Central memory CD8-positive, alpha-beta T cell (primary cell): ENCODE measurements around the gene DNAJC1.
A peak's percentile ranks its signal among the peaks of the same experiment; 100 is the strongest.

Source experiments
- ATAC-seq: fragments of 150-1000 bp; cut with Tn5 transposase; replicated peaks from 2 replicates; pipeline ENCODE4 v1.10.0; 2022; ENCODE audit warnings: mild to moderate bottlenecking, moderate FRiP score, moderate number of reproducible peaks; ENCODE audit not compliant: poor library complexity, severe bottlenecking; ENCODE audit errors: extremely low read depth
- DNase-seq, 2 donors: peaks; one replicate each; pipeline ENCODE4 v3.0.0; 2021; ENCODE audit warnings: low spot score in 2 of 2
- H3K27ac Mint-ChIP-seq: one replicate; pipeline ENCODE4 v1.8.0; 2022; ENCODE audit warnings: low read depth, mild to moderate bottlenecking, moderate library complexity, mixed read lengths
- H3K27me3 Mint-ChIP-seq: one replicate; pipeline ENCODE4 v1.8.0; 2022; ENCODE audit warnings: mixed read lengths
- H3K36me3 Mint-ChIP-seq: one replicate; pipeline ENCODE4 v1.8.0; 2022; ENCODE audit warnings: mild to moderate bottlenecking, moderate library complexity, mixed read lengths; ENCODE audit not compliant: insufficient read depth
- H3K4me1 Mint-ChIP-seq: one replicate; pipeline ENCODE4 v1.8.0; 2022; ENCODE audit warnings: mixed read lengths
- H3K4me3 Mint-ChIP-seq: one replicate; pipeline ENCODE4 v1.8.0; 2022; ENCODE audit warnings: mild to moderate bottlenecking, moderate library complexity, mixed read lengths
- H3K9me3 Mint-ChIP-seq: one replicate; pipeline ENCODE4 v1.8.0; 2022; ENCODE audit warnings: mixed read lengths

Gene DNAJC1

GRCh38 chr10:21995557-21995956 lies 8.0 kb downstream of the DNAJC1 start:
- no peaks in the 10 kb centered on the region for H3K9me3 Mint-ChIP-seq
- DNase-seq (no peak), ATAC-seq (no peak)
- H3K4me3 Mint-ChIP-seq: no peak overlapping the region
- H3K27ac Mint-ChIP-seq: no peak overlapping the region
- no peaks in the 10 kb centered on the region for H3K27me3 Mint-ChIP-seq
- H3K4me1 Mint-ChIP-seq: peaks cover 49% of the 10 kb centered on the region
- H3K36me3 Mint-ChIP-seq: no peaks in the 10 kb centered on the region

DNA sequence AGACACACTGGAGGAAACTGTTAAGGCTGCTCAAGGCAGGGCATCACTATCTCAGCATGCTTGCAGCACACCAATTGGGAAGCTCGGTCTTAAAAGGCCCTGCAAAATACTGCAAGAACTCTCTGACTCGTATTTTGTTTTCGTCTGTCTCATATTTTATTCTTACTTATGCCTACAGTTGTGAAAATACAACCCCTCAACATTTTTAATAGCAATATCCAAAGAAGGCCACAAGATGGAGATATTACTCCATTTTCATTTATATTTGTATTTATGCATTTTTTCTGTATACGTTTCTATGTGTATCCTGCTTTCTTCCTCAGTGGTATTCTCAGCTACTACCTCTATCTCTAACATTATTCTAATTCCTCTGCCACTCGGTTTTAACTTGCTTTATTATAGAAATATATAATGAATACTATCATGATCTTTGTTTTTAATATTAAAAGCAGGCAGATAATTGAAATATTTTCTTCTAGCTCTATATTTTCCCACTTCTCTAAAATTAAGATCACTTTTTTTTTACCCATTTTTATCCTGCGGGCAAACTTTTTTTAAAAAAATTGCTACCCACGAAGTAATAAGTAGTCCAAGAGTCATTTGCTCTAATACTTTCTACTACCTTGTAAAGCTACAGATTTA lies 10.0 kb downstream of the DNAJC1 start:
- H3K4me1 Mint-ChIP-seq: peaks cover 42% of the 10 kb centered on the region
- DNase-seq (no peak), ATAC-seq (no peak)
- no peak overlapping the region for H3K27ac Mint-ChIP-seq
- no peaks in the 10 kb centered on the region for H3K9me3 Mint-ChIP-seq
- H3K4me3 Mint-ChIP-seq: no peak overlapping the region
- no peaks in the 10 kb centered on the region for H3K27me3 Mint-ChIP-seq
- H3K36me3 Mint-ChIP-seq: no peaks in the 10 kb centered on the region

DNA sequence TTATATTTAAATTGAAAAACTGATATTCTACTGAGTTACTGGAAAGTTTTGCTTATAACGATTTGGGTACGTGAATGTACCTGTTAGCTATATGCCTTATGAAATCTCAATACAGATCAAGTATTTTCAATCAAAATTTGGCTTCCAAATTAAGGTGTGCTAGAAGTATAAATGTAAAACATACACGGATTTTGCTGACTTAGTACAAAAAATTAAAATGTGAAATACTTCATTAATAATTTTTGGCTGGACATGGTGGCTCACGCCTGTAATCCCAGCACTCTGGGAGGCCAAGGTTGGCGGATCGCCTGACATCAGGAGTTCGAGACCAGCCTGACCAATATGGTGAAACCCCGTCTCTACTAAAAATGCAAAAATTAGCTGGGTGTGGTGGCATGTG lies 11.7 kb downstream of the DNAJC1 start:
- Mint-ChIP-seq H3K36me3 (no peaks in the 10 kb centered on the region), H3K27me3 (no peaks in the 10 kb centered on the region), H3K4me1 (peaks cover 34% of the 10 kb centered on the region), H3K27ac (no peak overlapping the region), H3K4me3 (no peak overlapping the region), H3K9me3 (no peaks in the 10 kb centered on the region)
- DNase-seq: no peak
- ATAC-seq: no peak

GRCh38 chr10:21990449-21990848 lies 13.1 kb downstream of the DNAJC1 start:
- no peak overlapping the region for H3K4me3 Mint-ChIP-seq
- H3K9me3 Mint-ChIP-seq: no peaks in the 10 kb centered on the region
- H3K27ac Mint-ChIP-seq: no peak overlapping the region
- H3K4me1 Mint-ChIP-seq: peaks cover 32% of the 10 kb centered on the region
- ATAC-seq: no peak
- no peaks in the 10 kb centered on the region for H3K36me3 Mint-ChIP-seq
- H3K27me3 Mint-ChIP-seq: no peaks in the 10 kb centered on the region
- no peak for DNase-seq

- ATAC-seq (peak; percentile 80), DNase-seq (no peak)
- Mint-ChIP-seq H3K27ac (peak overlapping the region; percentile 36), H3K9me3 (no peaks in the 10 kb centered on the region), H3K27me3 (no peaks in the 10 kb centered on the region), H3K36me3 (peaks cover 2% of the 10 kb centered on the region), H3K4me1 (peaks cover 35% of the 10 kb centered on the region), H3K4me3 (no peak overlapping the region)
Observed at GRCh38 chr10:21989453-21990154, 13.9 kb downstream of the DNAJC1 start.

GRCh38 chr10:21985541-21985940 lies 18.0 kb downstream of the DNAJC1 start:
- no peaks in the 10 kb centered on the region for H3K9me3 Mint-ChIP-seq
- H3K36me3 Mint-ChIP-seq: peaks cover 7% of the 10 kb centered on the region
- H3K27ac Mint-ChIP-seq: peak overlapping the region; percentile 44
- no peaks in the 10 kb centered on the region for H3K27me3 Mint-ChIP-seq
- DNase-seq (no peak), ATAC-seq (no peak)
- H3K4me1 Mint-ChIP-seq: peaks cover 46% of the 10 kb centered on the region
- H3K4me3 Mint-ChIP-seq: no peak overlapping the region

DNA sequence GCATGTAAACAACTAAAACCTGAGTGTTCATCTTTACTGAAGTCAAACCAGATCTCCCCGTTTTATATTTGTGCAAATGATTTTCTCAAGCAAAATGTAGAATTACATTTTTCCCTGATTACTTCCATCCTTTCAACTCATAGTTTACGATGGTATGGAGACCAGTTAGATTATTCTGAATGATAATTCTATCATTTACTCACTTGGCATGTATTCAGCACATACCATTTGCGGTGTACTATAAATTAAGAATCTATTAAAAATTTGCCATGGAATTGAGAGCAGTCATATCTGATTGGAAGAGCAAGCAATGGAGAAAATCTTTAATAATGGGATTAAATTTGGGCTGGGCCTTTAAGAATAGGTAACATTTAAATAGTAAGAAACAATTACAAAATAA lies 22.4 kb downstream of the DNAJC1 start:
- peaks cover 64% of the 10 kb centered on the region for H3K4me1 Mint-ChIP-seq

GRCh38 chr10:21980691-21981090 lies 22.8 kb downstream of the DNAJC1 start:
- Mint-ChIP-seq H3K27me3 (no peaks in the 10 kb centered on the region), H3K36me3 (peaks cover 7% of the 10 kb centered on the region), H3K4me3 (no peak overlapping the region), H3K27ac (no peak overlapping the region), H3K9me3 (no peaks in the 10 kb centered on the region), H3K4me1 (peaks cover 66% of the 10 kb centered on the region)
- DNase-seq (no peak), ATAC-seq (no peak)

More for the DNA sequence above, 22.4 kb downstream of the DNAJC1 start:
- no peaks in the 10 kb centered on the region for H3K9me3 Mint-ChIP-seq
- H3K27ac Mint-ChIP-seq: no peak overlapping the region
- ATAC-seq (no peak), DNase-seq (no peak)
- peaks cover 7% of the 10 kb centered on the region for H3K36me3 Mint-ChIP-seq
- no peaks in the 10 kb centered on the region for H3K27me3 Mint-ChIP-seq
- no peak overlapping the region for H3K4me3 Mint-ChIP-seq

DNA sequence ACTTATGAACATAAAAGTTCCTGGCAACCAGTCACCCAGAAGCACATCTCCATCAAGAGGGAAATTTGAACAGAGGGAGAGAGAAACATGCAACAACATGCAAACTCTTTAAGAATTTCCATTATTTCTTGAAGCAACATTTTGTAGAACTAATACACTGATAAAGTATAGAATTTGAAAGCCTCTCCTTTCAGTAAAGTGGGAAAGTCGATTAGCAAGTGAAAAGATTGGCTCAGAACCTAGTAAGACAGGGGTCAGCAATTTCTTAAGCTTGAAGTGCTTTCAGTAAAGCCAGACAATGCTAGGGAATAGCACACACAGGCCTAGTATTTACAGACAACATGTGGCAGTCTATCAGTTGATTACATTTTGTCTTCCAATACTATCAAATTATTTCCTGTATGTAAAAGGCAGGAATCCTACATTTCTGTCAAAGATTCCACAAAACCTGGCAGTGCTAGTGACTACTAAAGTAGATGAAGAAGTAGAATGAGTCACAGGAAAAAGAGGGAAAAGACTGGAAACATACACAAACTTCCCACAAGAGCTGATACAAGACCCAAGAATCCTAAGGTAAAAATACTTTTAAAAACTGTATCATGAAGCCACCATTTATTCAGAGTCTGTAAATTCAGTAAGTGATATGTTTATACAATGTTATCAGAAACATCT lies 25.2 kb downstream of the DNAJC1 start:
- Mint-ChIP-seq H3K9me3 (no peaks in the 10 kb centered on the region), H3K36me3 (peaks cover 6% of the 10 kb centered on the region), H3K4me3 (no peak overlapping the region), H3K4me1 (peaks cover 51% of the 10 kb centered on the region), H3K27ac (no peak overlapping the region), H3K27me3 (no peaks in the 10 kb centered on the region)
- ATAC-seq (no peak), DNase-seq (no peak)

DNA sequence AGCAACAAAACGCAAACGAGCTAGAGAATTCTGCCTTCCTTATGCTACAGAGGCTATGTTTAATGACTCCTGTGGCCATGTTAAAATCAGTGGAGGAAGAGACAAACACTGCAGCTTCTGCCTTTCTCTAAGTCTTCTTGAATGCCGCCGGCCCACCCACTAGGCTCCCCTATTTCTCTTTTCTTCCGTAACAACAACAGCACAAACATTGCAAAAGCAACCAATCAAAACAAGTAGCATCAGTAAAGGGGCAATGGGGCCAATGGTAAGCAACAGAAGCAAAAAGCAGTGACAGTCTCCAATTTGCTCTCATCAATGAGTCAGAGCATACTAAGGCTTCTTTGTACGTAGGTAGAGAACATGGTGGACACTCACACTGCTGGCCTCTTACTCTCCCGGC lies 26.8 kb downstream of the DNAJC1 start:
- ATAC-seq: no peak

DNA sequence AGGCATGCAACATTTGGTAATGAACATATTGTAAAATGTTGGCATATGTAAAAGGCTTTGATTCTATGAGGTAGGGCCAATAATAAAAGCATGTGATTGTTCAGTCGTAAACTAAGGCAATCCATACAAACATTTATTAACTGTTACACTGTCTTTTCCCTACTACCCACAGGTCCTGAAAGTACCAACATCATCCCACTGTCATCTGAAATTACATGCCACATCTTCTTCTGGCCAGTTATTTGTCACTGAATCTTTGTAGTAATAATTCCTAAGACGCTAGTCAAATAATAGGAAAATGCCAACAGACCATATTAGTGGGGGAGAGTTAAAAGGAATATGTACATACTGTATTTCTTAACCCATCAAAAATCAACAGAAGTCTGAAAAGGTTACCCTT lies 27.2 kb downstream of the DNAJC1 start:
- DNase-seq (no peak), ATAC-seq (no peak)
- Mint-ChIP-seq H3K27ac (no peak overlapping the region), H3K9me3 (no peaks in the 10 kb centered on the region), H3K36me3 (peaks cover 4% of the 10 kb centered on the region), H3K4me3 (no peak overlapping the region), H3K4me1 (peaks cover 41% of the 10 kb centered on the region), H3K27me3 (no peaks in the 10 kb centered on the region)

More for the DNA sequence above, 26.8 kb downstream of the DNAJC1 start:
- H3K36me3 Mint-ChIP-seq: peaks cover 4% of the 10 kb centered on the region
- H3K9me3 Mint-ChIP-seq: no peaks in the 10 kb centered on the region
- H3K27me3 Mint-ChIP-seq: no peaks in the 10 kb centered on the region
- no peak overlapping the region for H3K27ac Mint-ChIP-seq
- H3K4me1 Mint-ChIP-seq: peaks cover 42% of the 10 kb centered on the region
- H3K4me3 Mint-ChIP-seq: no peak overlapping the region
- DNase-seq: no peak

- Mint-ChIP-seq H3K4me1 (peaks cover 36% of the 10 kb centered on the region), H3K36me3 (peaks cover 2% of the 10 kb centered on the region), H3K4me3 (no peak overlapping the region), H3K27me3 (no peaks in the 10 kb centered on the region), H3K9me3 (no peaks in the 10 kb centered on the region), H3K27ac (peak overlapping the region; percentile 27)
- DNase-seq: no peak
- ATAC-seq: no peak
Observed at GRCh38 chr10:21975378-21975990, 28.0 kb downstream of the DNAJC1 start.
